ENCODE measurements around the gene GMPS.

- TF ChIP-seq CTCF (conservative IDR thresholded peaks at IDR 0.05; ENCODE audit: low read length) = no peak
- TF ChIP-seq EZH2phosphoT487 (IDR thresholded peaks at IDR 0.05; ENCODE audit: borderline replicate concordance) = no peak
Observed at GRCh38 chr3:155852341-155852740, 18.1 kb upstream of the GMPS start.

Measured in Loucy (cell line).